Lower lobe of right lung (tissue), 2 donors: ENCODE data around the gene RDH16. TPM values are rescaled to one million over a fixed set of nuclear protein-coding genes. Genes with fewer than 3 reads are reported as not detected.

ENCODE experiments used
- ATAC-seq, 2 donors: fragments of 200-7000 bp; cut with Tn5 transposase; one replicate each; pipeline ENCODE4 v1.9.1; 2020 to 2022; ENCODE audit warnings: mild to moderate bottlenecking in 2 of 2, moderate library complexity in 2 of 2
- DNase-seq: peaks from one replicate; pipeline ENCODE4 v3.0.0-alpha.2; 2020
- H3K27ac ChIP-seq: fragments of 200-600 bp; one replicate; pipeline ENCODE4 v1.8.0; 2022
- H3K27me3 ChIP-seq: fragments of 200-600 bp; one replicate; pipeline ENCODE4 v1.8.0; 2022; ENCODE audit warnings: low read depth
- H3K36me3 ChIP-seq: fragments of 200-600 bp; one replicate; pipeline ENCODE4 v1.8.0; 2022; ENCODE audit warnings: mild to moderate bottlenecking
- H3K4me1 ChIP-seq: fragments of 200-600 bp; one replicate; pipeline ENCODE4 v1.8.0; 2022
- H3K4me3 ChIP-seq: fragments of 200-600 bp; one replicate; pipeline ENCODE4 v1.8.0; 2022; ENCODE audit warnings: mild to moderate bottlenecking
- H3K9me3 ChIP-seq: fragments of 200-600 bp; one replicate; pipeline ENCODE4 v1.8.0; 2022
- intact Hi-C: fragments of 100-400 bp; cut with DNase I; formaldehyde crosslinking; loops from one replicate; pipeline ENCODE4 v1.11.0; 2022
- long read RNA-seq: library from polyadenylated mRNA; unstranded; transcript quantifications from one replicate; pipeline ENCODE4 v2.0.0, GENCODE V29; 2021
- total RNA-seq: library from RNA; stranded (reverse); fragmentation: NEBNext Ultra II Directional; extraction: Animal tissue kit (Norgen Biotek cat#: 25700); gene quantifications from one replicate; pipeline ENCODE4 v1.2.1, GENCODE V29; 2021
- TF ChIP-seq, protein P1 (sequence below): fragments of 200-600 bp; IDR thresholded peaks from one replicate; pipeline ENCODE4 v1.8.0; 2022; ENCODE audit warnings: antibody characterized with exemption, mild to moderate bottlenecking
- donor health status: DM: no; HTN: yes; CAD: no; lungs with severe emphysema.

The RDH16 gene
- total RNA-seq, result 0.53 TPM
- long read RNA-seq, result 0 reads

- DNase-seq, result no peak
- intact Hi-C loops, result no loop called here
Measured at GRCh38 chr12:56957229-56958052, at the start of gene RDH16. TSS of gene RDH16 (minus strand) at chr12:56957608. CDS start at chr12:56957462, 146 bp downstream.

GRCh38 chr12:57006809-57007475, 49.5 kb upstream of the RDH16 start:
- ATAC-seq (no peak), DNase-seq (no peak)
- Histone ChIP-seq H3K4me1 (peaks cover 21% of the 10 kb centered on the region), H3K4me3 (peak overlapping the region; percentile 75), H3K27ac (peak overlapping the region; percentile 39), H3K36me3 (peaks cover 28% of the 10 kb centered on the region), H3K9me3 (no peaks in the 10 kb centered on the region), H3K27me3 (no peaks in the 10 kb centered on the region)
- TF ChIP-seq, protein P1, sequence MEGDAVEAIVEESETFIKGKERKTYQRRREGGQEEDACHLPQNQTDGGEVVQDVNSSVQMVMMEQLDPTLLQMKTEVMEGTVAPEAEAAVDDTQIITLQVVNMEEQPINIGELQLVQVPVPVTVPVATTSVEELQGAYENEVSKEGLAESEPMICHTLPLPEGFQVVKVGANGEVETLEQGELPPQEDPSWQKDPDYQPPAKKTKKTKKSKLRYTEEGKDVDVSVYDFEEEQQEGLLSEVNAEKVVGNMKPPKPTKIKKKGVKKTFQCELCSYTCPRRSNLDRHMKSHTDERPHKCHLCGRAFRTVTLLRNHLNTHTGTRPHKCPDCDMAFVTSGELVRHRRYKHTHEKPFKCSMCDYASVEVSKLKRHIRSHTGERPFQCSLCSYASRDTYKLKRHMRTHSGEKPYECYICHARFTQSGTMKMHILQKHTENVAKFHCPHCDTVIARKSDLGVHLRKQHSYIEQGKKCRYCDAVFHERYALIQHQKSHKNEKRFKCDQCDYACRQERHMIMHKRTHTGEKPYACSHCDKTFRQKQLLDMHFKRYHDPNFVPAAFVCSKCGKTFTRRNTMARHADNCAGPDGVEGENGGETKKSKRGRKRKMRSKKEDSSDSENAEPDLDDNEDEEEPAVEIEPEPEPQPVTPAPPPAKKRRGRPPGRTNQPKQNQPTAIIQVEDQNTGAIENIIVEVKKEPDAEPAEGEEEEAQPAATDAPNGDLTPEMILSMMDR, result no peak
- intact Hi-C loops, result no loop called here

More at GRCh38 chr12:56957229-56958052, at the start of gene RDH16:
- no peak within 1 kb of the TSS for H3K27ac ChIP-seq
- no peak for ATAC-seq
- H3K4me3 ChIP-seq, result no peak within 1 kb of the TSS
- no peaks in the 10 kb centered on the region for H3K27me3 ChIP-seq
- peaks cover 4% of the 10 kb centered on the region for H3K9me3 ChIP-seq
- no peaks in the 10 kb centered on the region for H3K36me3 ChIP-seq
- TF ChIP-seq, protein P1, result no peak
- H3K4me1 ChIP-seq, result no peaks in the 10 kb centered on the region

- ATAC-seq (peak; percentile 87 to 90), DNase-seq (peak; percentile 64)
- peaks cover 33% of the 10 kb centered on the region for H3K36me3 ChIP-seq
- intact Hi-C loops, result no loop called here
- peak within 1 kb of the TSS; percentile 65 for H3K27ac ChIP-seq
- TF ChIP-seq, protein P1, result peak; percentile 58
- peak within 1 kb of the TSS; percentile 75 for H3K4me3 ChIP-seq
- H3K4me1 ChIP-seq, result peaks cover 28% of the 10 kb centered on the region
- no peaks in the 10 kb centered on the region for H3K27me3 ChIP-seq
- H3K9me3 ChIP-seq, result no peaks in the 10 kb centered on the region
Measured at GRCh38 chr12:57005980-57006808, 48.8 kb upstream of the RDH16 start, which contains the start of gene ZBTB39. TSS of gene ZBTB39 (minus strand) at chr12:57006546. CDS start at chr12:57004917, 1,629 bp downstream.

- intact Hi-C loops, result no loop called here
- H3K4me3 ChIP-seq, result no peak overlapping the region
- no peaks in the 10 kb centered on the region for H3K9me3 ChIP-seq
- TF ChIP-seq, protein P1, result no peak
- H3K36me3 ChIP-seq, result peaks cover 44% of the 10 kb centered on the region
- DNase-seq (no peak), ATAC-seq (no peak)
- H3K27me3 ChIP-seq, result no peaks in the 10 kb centered on the region
- no peak overlapping the region for H3K27ac ChIP-seq
- peaks cover 30% of the 10 kb centered on the region for H3K4me1 ChIP-seq
Measured at GRCh38 chr12:57004651-57005050, 47.2 kb upstream of the RDH16 start.

- no peaks in the 10 kb centered on the region for H3K27me3 ChIP-seq
- H3K4me1 ChIP-seq, result peaks cover 37% of the 10 kb centered on the region
- DNase-seq (no peak), ATAC-seq (no peak)
- TF ChIP-seq, protein P1, result no peak
- no peak overlapping the region for H3K4me3 ChIP-seq
- intact Hi-C loops, result no loop called here
- H3K27ac ChIP-seq, result no peak overlapping the region
- H3K36me3 ChIP-seq, result peaks cover 50% of the 10 kb centered on the region
- no peaks in the 10 kb centered on the region for H3K9me3 ChIP-seq
Measured at GRCh38 chr12:57003395-57003794, 46.0 kb upstream of the RDH16 start.
